Psoas muscle (tissue), 8 donors: ENCODE results near the gene ADAMTS16. TPM values are rescaled to one million over a fixed set of nuclear protein-coding genes. Genes with fewer than 3 reads are reported as not detected.

Experiments
- ATAC-seq, 4 donors: fragments of 200-7000 bp; cut with Tn5 transposase; one replicate each; pipeline ENCODE4 v1.9.1; 2020; ENCODE audit warnings: moderate library complexity in 3 of 4, mild to moderate bottlenecking in 2 of 4
- DNase-seq, 2 donors: peaks; one replicate each; pipeline ENCODE4 v3.0.0-alpha.2; 2020
- H3K27ac ChIP-seq: fragments of 200-600 bp; one replicate; pipeline ENCODE4 v1.8.0; 2022
- H3K27me3 ChIP-seq, 3 donors: fragments of 200-600 bp in 1 of 3; one replicate each; pipeline versions ENCODE4 v1.6.1 to v1.8.0; 2013 to 2022; ENCODE audit warnings: low read length in 2 of 3, mild to moderate bottlenecking in 2 of 3, moderate library complexity in 1 of 3; ENCODE audit not compliant: insufficient read depth in 3 of 3
- H3K36me3 ChIP-seq, 2 donors: fragments of 200-600 bp in 1 of 2; one replicate each; pipeline versions ENCODE4 v1.6.1 to v1.8.0; 2013 to 2022; ENCODE audit warnings: low read depth in 1 of 2, mild to moderate bottlenecking in 1 of 2, moderate library complexity in 1 of 2; ENCODE audit not compliant: insufficient read depth in 1 of 2
- H3K4me1 ChIP-seq: fragments of 200-600 bp; one replicate; pipeline ENCODE4 v1.8.0; 2022
- H3K4me3 ChIP-seq: fragments of 200-600 bp; one replicate; pipeline ENCODE4 v1.8.0; 2022; ENCODE audit warnings: mild to moderate bottlenecking
- H3K9me3 ChIP-seq: fragments of 200-600 bp; one replicate; pipeline ENCODE4 v1.8.0; 2022
- CTCF ChIP-seq: fragments of 200-600 bp; IDR thresholded peaks from one replicate; pipeline ENCODE4 v1.8.0; 2022; ENCODE audit warnings: antibody characterized with exemption
- WGBS, 3 donors: extraction: QIAGEN DNeasy Blood & Tissue Kit; methylation state at CpG; one replicate each; pipeline versions ENCODE4 v1.1.6 to v1.1.7; 2013; 5-methylcytosine and 5-hydroxymethylcytosine counted together
- intact Hi-C, 2 donors: fragments of 100-400 bp; cut with DNase I; formaldehyde crosslinking; loops; one replicate each; pipeline versions ENCODE4 v1.11.0 to v1.14.2; 2022
- polyA plus RNA-seq, 3 donors: library from polyadenylated mRNA; stranded (reverse); fragments of 200-250 nt; gene quantifications; one replicate each; pipeline ENCODE4 v1.2.3, GENCODE V29; 2013
- total RNA-seq, 4 donors: library from RNA; stranded (reverse); fragmentation: NEBNext Ultra II Directional in 2 of 4; extraction: Animal tissue kit (Norgen Biotek cat#: 25700) in 2 of 4; gene quantifications; one replicate each; pipeline versions ENCODE4 v1.2.1 to v1.2.4, GENCODE V29; 2021 to 2023
- donor health status: healthy with polysubstance abuse.
- donor health status: DM: no; HTN: no; CAD: no; lungs with moderate emphysema.
- donor health status: Bipolar disorder and iron deficiency.
- donor health status: healthy.
- donor health status: DM: yes; HTN: yes; CAD: no.
- donor health status: DM: no; HTN: no; CAD: no.
- donor health status: DM: no; HTN: no; CAD: no.
- donor health status: DM: yes; HTN: yes; CAD: no.

ADAMTS16 gene
- total and polyA plus RNA-seq, 7 donors, result 0.01 to 0.27 (median 0.06) TPM; not detected in 1

- intact Hi-C loops, result no loop called here
- 26 to 28% (median 26%) methylated on average over 4 of the region's 4 CpGs for WGBS, 3 donors
- no peaks in the 10 kb centered on the region for H3K27me3 ChIP-seq
- ATAC-seq (no peak), DNase-seq (no peak)
- H3K36me3 ChIP-seq, result no peaks in the 10 kb centered on the region
- H3K4me3 ChIP-seq, result no peak overlapping the region
- peaks cover 5% of the 10 kb centered on the region for H3K9me3 ChIP-seq
- TF ChIP-seq CTCF, result no peak
- H3K27ac ChIP-seq, result no peak overlapping the region
- H3K4me1 ChIP-seq, result no peaks in the 10 kb centered on the region
These were observed 36.9 kb upstream of the ADAMTS16 start for GRCh38 chr5:5103245-5103644.

GRCh38 chr5:5104550-5104949 lies 35.6 kb upstream of the ADAMTS16 start:
- no peaks in the 10 kb centered on the region for H3K27me3 ChIP-seq
- H3K36me3 ChIP-seq, result no peaks in the 10 kb centered on the region
- no peak for DNase-seq
- no peak for ATAC-seq
- intact Hi-C loops, result no loop called here
- 88 to 94% (median 89%) methylated on average over 1 of the region's 1 CpG for WGBS, 3 donors
- TF ChIP-seq CTCF, result no peak
- H3K4me3 ChIP-seq, result no peak overlapping the region
- no peak overlapping the region for H3K27ac ChIP-seq
- no peaks in the 10 kb centered on the region for H3K4me1 ChIP-seq
- peaks cover 3% of the 10 kb centered on the region for H3K9me3 ChIP-seq

- no peak for ATAC-seq
- no peak overlapping the region for H3K4me3 ChIP-seq
- H3K4me1 ChIP-seq, result no peaks in the 10 kb centered on the region
- no peak overlapping the region for H3K27ac ChIP-seq
- WGBS, 3 donors, result 59 to 69% (median 66%) methylated on average over 1 of the region's 1 CpG
- TF ChIP-seq CTCF, result no peak
- no peak for DNase-seq
- intact Hi-C loops, result no loop called here
- no peaks in the 10 kb centered on the region for H3K27me3 ChIP-seq
- no peaks in the 10 kb centered on the region for H3K36me3 ChIP-seq
- peaks cover under 1% of the 10 kb centered on the region for H3K9me3 ChIP-seq
These were observed 34.6 kb upstream of the ADAMTS16 start for GRCh38 chr5:5105531-5105930.

- H3K9me3 ChIP-seq, result peaks cover 6% of the 10 kb centered on the region
- no peak overlapping the region for H3K27ac ChIP-seq
- DNase-seq (no peak), ATAC-seq (no peak)
- H3K36me3 ChIP-seq, result no peaks in the 10 kb centered on the region
- H3K4me1 ChIP-seq, result no peaks in the 10 kb centered on the region
- no peak for TF ChIP-seq CTCF
- no peak overlapping the region for H3K4me3 ChIP-seq
- H3K27me3 ChIP-seq, result peaks cover 0 to 4% (median 3%) of the 10 kb centered on the region in 3 donors
- intact Hi-C loops, result no loop called here
These were observed 23.2 kb upstream of the ADAMTS16 start for GRCh38 chr5:5116956-5117355.

GRCh38 chr5:5122776-5123175 lies 17.4 kb upstream of the ADAMTS16 start:
- Histone ChIP-seq H3K27me3 (peaks cover 3 to 4% (median 3%) of the 10 kb centered on the region in 3 donors), H3K36me3 (no peaks in the 10 kb centered on the region), H3K9me3 (peaks cover 4% of the 10 kb centered on the region), H3K4me1 (no peaks in the 10 kb centered on the region), H3K4me3 (no peak overlapping the region), H3K27ac (no peak overlapping the region)
- no peak for DNase-seq
- intact Hi-C loops, result no loop called here
- ATAC-seq, result no peak
- TF ChIP-seq CTCF, result no peak
- WGBS, 3 donors, result 30 to 39% (median 32%) methylated on average over 3 of the region's 3 CpGs
